Brain microvascular endothelial cell (primary cell): ENCODE results near the gene USP3.

Experiments
- DNase-seq: peaks from one replicate; pipeline ENCODE4 v3.0.0-alpha.2; 2020
- H3K27ac ChIP-seq: fragments of 250-450 bp; sonication (Bioruptor Pico); 2 replicates; pipeline ENCODE4 v1.5.1; 2020; ENCODE audit warnings: mild to moderate bottlenecking, moderate library complexity
- H3K27me3 ChIP-seq: fragments of 250-450 bp; sonication (Bioruptor Pico); replicated peaks from 2 replicates; pipeline ENCODE4 v1.5.1; 2020; ENCODE audit warnings: mild to moderate bottlenecking
- H3K36me3 ChIP-seq: fragments of 250-450 bp; sonication (Bioruptor Pico); replicated peaks from 2 replicates; pipeline ENCODE4 v1.5.1; 2020; ENCODE audit warnings: mild to moderate bottlenecking
- H3K4me3 ChIP-seq: 2 replicates; pipeline ENCODE4 v1.5.1; 2011; ENCODE audit warnings: low read depth, mild to moderate bottlenecking, control low read depth, low read length, moderate library complexity
- CTCF ChIP-seq: IDR thresholded peaks from 2 replicates; pipeline ENCODE4 v1.5.1; 2011; ENCODE audit warnings: low read depth, mild to moderate bottlenecking, moderate library complexity, low read length, control low read depth, inconsistent platforms; ENCODE audit errors: missing control alignments
- in situ Hi-C: cut with HindIII; loops from 2 replicates; pipeline ENCODE4 v1.10.0; 2017; ENCODE audit warnings: low sequenced_read_pairs, low pct_ligation_motif_present

Gene USP3

GRCh38 chr15:63602595-63602994, 98.2 kb downstream of the USP3 start:
- no peak overlapping the region for H3K27ac ChIP-seq
- no peak for DNase-seq
- H3K4me3 ChIP-seq, result no peak overlapping the region
- peaks cover under 1% of the 10 kb centered on the region for H3K36me3 ChIP-seq
- no peaks in the 10 kb centered on the region for H3K27me3 ChIP-seq
- TF ChIP-seq CTCF, result no peak
- in situ Hi-C loops, result no loop called here

- TF ChIP-seq CTCF, result no peak
- no peak overlapping the region for H3K4me3 ChIP-seq
- H3K27ac ChIP-seq, result no peak overlapping the region
- in situ Hi-C loops, result no loop called here
- H3K36me3 ChIP-seq, result peaks cover 8% of the 10 kb centered on the region
- no peaks in the 10 kb centered on the region for H3K27me3 ChIP-seq
- no peak for DNase-seq
Measured at GRCh38 chr15:63603516-63603915, 99.1 kb downstream of the USP3 start.

GRCh38 chr15:63604281-63604680, 99.9 kb downstream of the USP3 start:
- in situ Hi-C loops, result no loop called here
- no peak overlapping the region for H3K4me3 ChIP-seq
- TF ChIP-seq CTCF, result no peak
- H3K27ac ChIP-seq, result no peak overlapping the region
- H3K27me3 ChIP-seq, result no peaks in the 10 kb centered on the region
- peaks cover 8% of the 10 kb centered on the region for H3K36me3 ChIP-seq
- no peak for DNase-seq

- Histone ChIP-seq H3K27ac (no peak overlapping the region), H3K36me3 (peaks cover 8% of the 10 kb centered on the region), H3K4me3 (no peak overlapping the region), H3K27me3 (no peaks in the 10 kb centered on the region)
- DNase-seq, result no peak
- no peak for TF ChIP-seq CTCF
- in situ Hi-C loops, result no loop called here
Measured at GRCh38 chr15:63605036-63605435, 100.6 kb downstream of the USP3 start.

GRCh38 chr15:63605816-63606215, 101.4 kb downstream of the USP3 start:
- no peak for DNase-seq
- Histone ChIP-seq H3K27me3 (no peaks in the 10 kb centered on the region), H3K36me3 (peaks cover 8% of the 10 kb centered on the region), H3K27ac (no peak overlapping the region), H3K4me3 (no peak overlapping the region)
- no peak for TF ChIP-seq CTCF
- in situ Hi-C loops, result no loop called here

- Histone ChIP-seq H3K4me3 (no peak overlapping the region), H3K27me3 (no peaks in the 10 kb centered on the region), H3K36me3 (peaks cover 9% of the 10 kb centered on the region), H3K27ac (no peak overlapping the region)
- DNase-seq, result no peak
- TF ChIP-seq CTCF, result no peak
- in situ Hi-C loops, result no loop called here
Measured at GRCh38 chr15:63606308-63606707, 101.9 kb downstream of the USP3 start.
